ENCODE data around the gene NSUN7. TPM values are rescaled to one million over a fixed set of nuclear protein-coding genes. Genes with fewer than 3 reads are reported as not detected.

NSUN7 gene
- polyA plus RNA-seq, 2 donors = 1.8 to 2.5 TPM

GRCh38 chr4:40848940-40849339 is 99.2 kb downstream of the NSUN7 start:
- Histone ChIP-seq H3K4me3 (ENCODE audit: low read depth in 1 of 2, low read length in 2 of 2) (no peak overlapping the region), H3K36me3 (ENCODE audit: control insufficient read depth in 2 of 2, insufficient read depth in 2 of 2, low read length in 1 of 2) (no peaks in the 10 kb centered on the region), H3K9me3 (ENCODE audit: control insufficient read depth in 2 of 2, insufficient read depth in 1 of 2, low read depth in 1 of 2, low read length in 1 of 2) (no peaks in the 10 kb centered on the region), H3K4me1 (ENCODE audit: control insufficient read depth in 2 of 2, insufficient read depth in 2 of 2, low read length in 1 of 2) (no peaks in the 10 kb centered on the region), H3K27ac (ENCODE audit: low read depth in 2 of 2, low read length in 1 of 2) (no peak overlapping the region), H3K27me3 (ENCODE audit: control insufficient read depth in 1 of 2, insufficient read depth in 2 of 2, low read length in 2 of 2) (no peaks in the 10 kb centered on the region)
- WGBS, 2 donors = 69 to 74% methylated on average over 3 of the region's 3 CpGs

DNA sequence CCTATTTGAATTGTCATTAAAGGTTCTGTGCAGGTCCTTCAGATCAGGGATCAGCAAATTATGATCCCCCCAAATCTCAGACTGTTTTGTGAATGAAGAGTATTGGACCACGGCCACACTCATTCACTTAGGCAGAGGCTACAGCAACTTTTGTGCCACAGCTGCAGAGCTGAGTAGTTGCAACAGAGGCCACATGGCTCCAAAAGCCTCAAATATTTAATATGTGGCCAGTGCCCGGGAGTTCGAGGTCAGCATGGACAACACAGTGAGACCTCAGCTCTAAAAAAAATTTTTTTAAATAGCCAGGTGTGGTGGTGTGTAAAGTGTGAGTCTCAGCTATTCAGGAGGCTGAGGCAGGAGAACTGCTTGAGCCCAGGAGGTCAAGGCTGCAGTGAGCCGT is 100.7 kb downstream of the NSUN7 start:
- no peak overlapping the region for H3K4me3 ChIP-seq (ENCODE audit: low read depth in 1 of 2, low read length in 2 of 2)
- no peak overlapping the region for H3K27ac ChIP-seq (ENCODE audit: low read depth in 2 of 2, low read length in 1 of 2)
- 86 to 88% methylated on average over 4 of the region's 4 CpGs for WGBS, 2 donors
- no peaks in the 10 kb centered on the region for H3K36me3 ChIP-seq (ENCODE audit: control insufficient read depth in 2 of 2, insufficient read depth in 2 of 2, low read length in 1 of 2)
- H3K4me1 ChIP-seq (ENCODE audit: control insufficient read depth in 2 of 2, insufficient read depth in 2 of 2, low read length in 1 of 2) = no peaks in the 10 kb centered on the region
- no peaks in the 10 kb centered on the region for H3K9me3 ChIP-seq (ENCODE audit: control insufficient read depth in 2 of 2, insufficient read depth in 1 of 2, low read depth in 1 of 2, low read length in 1 of 2)
- no peaks in the 10 kb centered on the region for H3K27me3 ChIP-seq (ENCODE audit: control insufficient read depth in 1 of 2, insufficient read depth in 2 of 2, low read length in 2 of 2)

GRCh38 chr4:40856277-40856839 is 106.6 kb downstream of the NSUN7 start:
- peaks cover 3 to 5% of the 10 kb centered on the region in 2 donors for H3K4me1 ChIP-seq (ENCODE audit: control insufficient read depth in 2 of 2, insufficient read depth in 2 of 2, low read length in 1 of 2)
- no peaks in the 10 kb centered on the region for H3K9me3 ChIP-seq (ENCODE audit: control insufficient read depth in 2 of 2, insufficient read depth in 1 of 2, low read depth in 1 of 2, low read length in 1 of 2)
- no peaks in the 10 kb centered on the region for H3K27me3 ChIP-seq (ENCODE audit: control insufficient read depth in 1 of 2, insufficient read depth in 2 of 2, low read length in 2 of 2)
- no peak overlapping the region for H3K27ac ChIP-seq (ENCODE audit: low read depth in 2 of 2, low read length in 1 of 2)
- peak overlapping the region; percentile 31 to 37 for H3K4me3 ChIP-seq (ENCODE audit: low read depth in 1 of 2, low read length in 2 of 2)
- WGBS, 2 donors = 65% methylated on average over 16 of the region's 16 CpGs
- no peaks in the 10 kb centered on the region for H3K36me3 ChIP-seq (ENCODE audit: control insufficient read depth in 2 of 2, insufficient read depth in 2 of 2, low read length in 1 of 2)

DNA sequence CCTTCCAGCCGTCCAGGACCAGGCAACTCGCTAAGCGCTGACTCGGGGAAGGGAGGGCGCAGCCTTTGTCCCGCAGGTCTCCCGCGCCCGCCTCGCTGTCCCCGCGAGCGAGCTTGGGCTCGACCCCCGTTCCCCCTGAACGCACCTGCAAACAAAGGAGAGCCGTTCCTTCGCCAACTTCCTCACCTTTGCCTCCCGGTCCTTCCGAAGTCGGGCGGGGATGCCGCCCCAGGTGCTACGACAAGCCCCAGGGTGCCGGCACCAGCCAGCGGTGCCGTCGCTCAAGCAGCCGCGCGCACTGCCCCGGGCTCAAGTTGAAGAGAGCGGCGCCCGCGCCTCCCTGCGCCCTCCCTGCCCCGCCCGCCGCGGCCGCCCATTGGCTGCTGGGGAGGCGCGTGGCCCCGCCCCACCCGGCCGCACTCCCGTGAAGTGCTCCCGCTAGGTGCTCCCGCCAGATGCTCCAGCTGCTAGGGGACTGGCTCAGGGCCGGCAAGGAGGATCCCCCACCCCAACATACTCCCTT is 107.1 kb downstream of the NSUN7 start:
- WGBS, 2 donors = 10 to 25% methylated on average over 49 to 51 of the region's 51 CpGs
- H3K4me1 ChIP-seq (ENCODE audit: control insufficient read depth in 2 of 2, insufficient read depth in 2 of 2, low read length in 1 of 2) = peaks cover 3 to 5% of the 10 kb centered on the region in 2 donors
- no peak overlapping the region for H3K27ac ChIP-seq (ENCODE audit: low read depth in 2 of 2, low read length in 1 of 2)
- peak overlapping the region; percentile 31 to 37 for H3K4me3 ChIP-seq (ENCODE audit: low read depth in 1 of 2, low read length in 2 of 2)
- no peaks in the 10 kb centered on the region for H3K27me3 ChIP-seq (ENCODE audit: control insufficient read depth in 1 of 2, insufficient read depth in 2 of 2, low read length in 2 of 2)
- no peaks in the 10 kb centered on the region for H3K9me3 ChIP-seq (ENCODE audit: control insufficient read depth in 2 of 2, insufficient read depth in 1 of 2, low read depth in 1 of 2, low read length in 1 of 2)
- H3K36me3 ChIP-seq (ENCODE audit: control insufficient read depth in 2 of 2, insufficient read depth in 2 of 2, low read length in 1 of 2) = no peaks in the 10 kb centered on the region

- Histone ChIP-seq H3K4me1 (ENCODE audit: control insufficient read depth in 2 of 2, insufficient read depth in 2 of 2, low read length in 1 of 2) (peaks cover 3 to 5% of the 10 kb centered on the region in 2 donors), H3K27me3 (ENCODE audit: control insufficient read depth in 1 of 2, insufficient read depth in 2 of 2, low read length in 2 of 2) (no peaks in the 10 kb centered on the region), H3K9me3 (ENCODE audit: control insufficient read depth in 2 of 2, insufficient read depth in 1 of 2, low read depth in 1 of 2, low read length in 1 of 2) (no peaks in the 10 kb centered on the region), H3K27ac (ENCODE audit: low read depth in 2 of 2, low read length in 1 of 2) (no peak overlapping the region), H3K4me3 (ENCODE audit: low read depth in 1 of 2, low read length in 2 of 2) (no peak overlapping the region), H3K36me3 (ENCODE audit: control insufficient read depth in 2 of 2, insufficient read depth in 2 of 2, low read length in 1 of 2) (no peaks in the 10 kb centered on the region)
- WGBS, 2 donors = 79 to 86% methylated on average over 2 of the region's 2 CpGs
Measured at GRCh38 chr4:40857956-40858355, 108.2 kb downstream of the NSUN7 start.

DNA sequence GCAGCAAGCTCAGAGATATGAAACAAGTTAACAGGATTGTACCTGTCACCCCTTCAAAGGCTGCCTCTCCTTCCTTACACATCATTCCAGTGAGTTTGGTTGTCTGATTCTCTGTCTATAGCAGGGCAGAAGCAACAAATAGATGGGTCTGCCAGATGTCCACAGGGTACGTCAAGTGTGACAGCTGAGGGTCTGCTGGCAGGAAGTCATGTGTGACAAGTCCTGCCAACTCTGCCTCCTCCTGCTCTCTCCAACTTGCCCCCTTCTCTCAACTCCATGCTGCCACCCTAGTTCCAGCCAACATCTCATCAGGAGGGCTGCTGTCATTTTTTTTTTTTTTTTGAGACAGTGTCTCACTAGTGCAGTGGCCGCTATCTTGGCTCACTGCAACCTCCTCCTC is 109.2 kb downstream of the NSUN7 start:
- no peak overlapping the region for H3K27ac ChIP-seq (ENCODE audit: low read depth in 2 of 2, low read length in 1 of 2)
- H3K36me3 ChIP-seq (ENCODE audit: control insufficient read depth in 2 of 2, insufficient read depth in 2 of 2, low read length in 1 of 2) = no peaks in the 10 kb centered on the region
- no peaks in the 10 kb centered on the region for H3K9me3 ChIP-seq (ENCODE audit: control insufficient read depth in 2 of 2, insufficient read depth in 1 of 2, low read depth in 1 of 2, low read length in 1 of 2)
- peaks cover 3 to 5% of the 10 kb centered on the region in 2 donors for H3K4me1 ChIP-seq (ENCODE audit: control insufficient read depth in 2 of 2, insufficient read depth in 2 of 2, low read length in 1 of 2)
- WGBS, 2 donors = 86 to 95% methylated on average over 2 of the region's 2 CpGs
- H3K4me3 ChIP-seq (ENCODE audit: low read depth in 1 of 2, low read length in 2 of 2) = no peak overlapping the region
- no peaks in the 10 kb centered on the region for H3K27me3 ChIP-seq (ENCODE audit: control insufficient read depth in 1 of 2, insufficient read depth in 2 of 2, low read length in 2 of 2)

Other genes with a start within 250 kb of the NSUN7 start
- 10 to 100 TPM; 31.3 to 39.4 TPM for gene RBM47, start 120.1 kb upstream of the NSUN7 start, polyA plus RNA-seq

Measured in esophagus (tissue), 2 donors.